ENCODE results near the gene TLCD1. TPM values are rescaled to one million over a fixed set of nuclear protein-coding genes. Genes with fewer than 3 reads are reported as not detected.
A peak's percentile ranks its signal among the peaks of the same experiment; 100 is the strongest.

Gene TLCD1
- polyA plus RNA-seq, 1 donor from 2014 or later = not detected

- peak overlapping the region; percentile 88 for H3K4me3 ChIP-seq (ENCODE audit: low read length)
- H3K4me2 ChIP-seq (ENCODE audit: low read length) = no peak overlapping the region
- TF ChIP-seq, protein P1, sequence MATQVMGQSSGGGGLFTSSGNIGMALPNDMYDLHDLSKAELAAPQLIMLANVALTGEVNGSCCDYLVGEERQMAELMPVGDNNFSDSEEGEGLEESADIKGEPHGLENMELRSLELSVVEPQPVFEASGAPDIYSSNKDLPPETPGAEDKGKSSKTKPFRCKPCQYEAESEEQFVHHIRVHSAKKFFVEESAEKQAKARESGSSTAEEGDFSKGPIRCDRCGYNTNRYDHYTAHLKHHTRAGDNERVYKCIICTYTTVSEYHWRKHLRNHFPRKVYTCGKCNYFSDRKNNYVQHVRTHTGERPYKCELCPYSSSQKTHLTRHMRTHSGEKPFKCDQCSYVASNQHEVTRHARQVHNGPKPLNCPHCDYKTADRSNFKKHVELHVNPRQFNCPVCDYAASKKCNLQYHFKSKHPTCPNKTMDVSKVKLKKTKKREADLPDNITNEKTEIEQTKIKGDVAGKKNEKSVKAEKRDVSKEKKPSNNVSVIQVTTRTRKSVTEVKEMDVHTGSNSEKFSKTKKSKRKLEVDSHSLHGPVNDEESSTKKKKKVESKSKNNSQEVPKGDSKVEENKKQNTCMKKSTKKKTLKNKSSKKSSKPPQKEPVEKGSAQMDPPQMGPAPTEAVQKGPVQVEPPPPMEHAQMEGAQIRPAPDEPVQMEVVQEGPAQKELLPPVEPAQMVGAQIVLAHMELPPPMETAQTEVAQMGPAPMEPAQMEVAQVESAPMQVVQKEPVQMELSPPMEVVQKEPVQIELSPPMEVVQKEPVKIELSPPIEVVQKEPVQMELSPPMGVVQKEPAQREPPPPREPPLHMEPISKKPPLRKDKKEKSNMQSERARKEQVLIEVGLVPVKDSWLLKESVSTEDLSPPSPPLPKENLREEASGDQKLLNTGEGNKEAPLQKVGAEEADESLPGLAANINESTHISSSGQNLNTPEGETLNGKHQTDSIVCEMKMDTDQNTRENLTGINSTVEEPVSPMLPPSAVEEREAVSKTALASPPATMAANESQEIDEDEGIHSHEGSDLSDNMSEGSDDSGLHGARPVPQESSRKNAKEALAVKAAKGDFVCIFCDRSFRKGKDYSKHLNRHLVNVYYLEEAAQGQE (IDR thresholded peaks at IDR 0.05; ENCODE audit: borderline replicate concordance) = no peak
- TF ChIP-seq EP300 (conservative IDR thresholded peaks at IDR 0.05; ENCODE audit: poor library complexity, severe bottlenecking) (no peak), SMC3 (conservative IDR thresholded peaks at IDR 0.05; ENCODE audit: poor library complexity) (no peak), POLR2AphosphoS5 (IDR thresholded peaks at IDR 0.05) (no peak), TAF1 (IDR thresholded peaks at IDR 0.05; ENCODE audit: low read depth) (no peak), MXI1 (conservative IDR thresholded peaks at IDR 0.05; ENCODE audit: poor library complexity, severe bottlenecking) (no peak), RAD21 (conservative IDR thresholded peaks at IDR 0.05) (no peak), EZH2 (IDR thresholded peaks at IDR 0.05; ENCODE audit: borderline replicate concordance, insufficient read depth, low read length, poor library complexity, severe bottlenecking) (no peak)
- no peaks in the 10 kb centered on the region for H3K36me3 ChIP-seq (ENCODE audit: insufficient read depth, low read length)
- H4K20me1 ChIP-seq (ENCODE audit: insufficient read depth) = no peaks in the 10 kb centered on the region
- H3F3A ChIP-seq (ENCODE audit: insufficient read depth, low read length, poor library complexity, severe bottlenecking) = peaks cover 3% of the 10 kb centered on the region
- peak overlapping the region; percentile 76 for H3K27ac ChIP-seq (ENCODE audit: low read length)
- peaks cover 13% of the 10 kb centered on the region for H3K27me3 ChIP-seq (ENCODE audit: insufficient read depth, low read depth, low read length)
- H3K9ac ChIP-seq (ENCODE audit: low read length) = peak overlapping the region; percentile 84
- no peaks in the 10 kb centered on the region for H3K9me2 ChIP-seq (ENCODE audit: insufficient read depth, low read length)
- peak overlapping the region; percentile 41 for H2AFZ ChIP-seq (ENCODE audit: low read depth, low read length)
- H3K9me3 ChIP-seq (ENCODE audit: low read length) = no peaks in the 10 kb centered on the region
- no peaks in the 10 kb centered on the region for H3K79me2 ChIP-seq (replicated peaks; ENCODE audit: insufficient read depth, low read length)
These were observed 13.9 kb downstream of the TLCD1 start for GRCh38 chr17:28712032-28712704.

DNA sequence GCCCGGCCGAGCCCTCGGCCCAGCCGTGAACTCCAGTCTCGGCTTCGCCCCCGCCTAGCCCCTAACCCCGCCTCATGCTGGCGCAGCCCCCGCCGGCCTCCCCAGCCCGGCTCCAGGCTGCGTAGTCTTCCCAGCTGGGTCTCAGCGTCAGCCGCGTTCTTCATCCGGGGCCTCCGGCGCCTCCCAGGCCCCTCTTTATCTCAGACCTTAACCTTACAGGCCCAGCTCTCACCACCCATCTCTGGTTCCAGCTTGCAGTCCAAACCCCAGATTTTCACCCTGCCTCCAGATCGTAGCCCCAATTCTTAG is 14.4 kb downstream of the TLCD1 start, which contains the start of gene PROCA1:
PROCA1 (minus strand) TSS at position 166 of the 309 bp plus-strand sequence. CDS start 228 bp downstream, outside the sequence.
- H3K9ac ChIP-seq (ENCODE audit: low read length) = peak within 1 kb of the TSS; percentile 84

More for the DNA sequence above, 14.4 kb downstream of the TLCD1 start, which contains the start of gene PROCA1:
- Histone ChIP-seq H3F3A (ENCODE audit: insufficient read depth, low read length, poor library complexity, severe bottlenecking) (peaks cover 3% of the 10 kb centered on the region), H4K20me1 (ENCODE audit: insufficient read depth) (no peaks in the 10 kb centered on the region), H3K9me3 (ENCODE audit: low read length) (no peaks in the 10 kb centered on the region), H3K79me2 (replicated peaks; ENCODE audit: insufficient read depth, low read length) (no peaks in the 10 kb centered on the region), H2AFZ (ENCODE audit: low read depth, low read length) (peak within 1 kb of the TSS; percentile 69), H3K27me3 (ENCODE audit: insufficient read depth, low read depth, low read length) (peaks cover 8% of the 10 kb centered on the region), H3K27ac (ENCODE audit: low read length) (peak within 1 kb of the TSS; percentile 76), H3K36me3 (ENCODE audit: insufficient read depth, low read length) (no peaks in the 10 kb centered on the region), H3K4me2 (ENCODE audit: low read length) (peak within 1 kb of the TSS; percentile 59), H3K9me2 (ENCODE audit: insufficient read depth, low read length) (no peaks in the 10 kb centered on the region), H3K4me3 (ENCODE audit: low read length) (peak within 1 kb of the TSS; percentile 88)
- TF ChIP-seq EP300 (conservative IDR thresholded peaks at IDR 0.05; ENCODE audit: poor library complexity, severe bottlenecking) (no peak), TAF1 (IDR thresholded peaks at IDR 0.05; ENCODE audit: low read depth) (no peak), RAD21 (conservative IDR thresholded peaks at IDR 0.05) (no peak), POLR2AphosphoS5 (IDR thresholded peaks at IDR 0.05) (no peak), MXI1 (conservative IDR thresholded peaks at IDR 0.05; ENCODE audit: poor library complexity, severe bottlenecking) (no peak), EZH2 (IDR thresholded peaks at IDR 0.05; ENCODE audit: borderline replicate concordance, insufficient read depth, low read length, poor library complexity, severe bottlenecking) (no peak), SMC3 (conservative IDR thresholded peaks at IDR 0.05; ENCODE audit: poor library complexity) (no peak)
- TF ChIP-seq, protein P2, sequence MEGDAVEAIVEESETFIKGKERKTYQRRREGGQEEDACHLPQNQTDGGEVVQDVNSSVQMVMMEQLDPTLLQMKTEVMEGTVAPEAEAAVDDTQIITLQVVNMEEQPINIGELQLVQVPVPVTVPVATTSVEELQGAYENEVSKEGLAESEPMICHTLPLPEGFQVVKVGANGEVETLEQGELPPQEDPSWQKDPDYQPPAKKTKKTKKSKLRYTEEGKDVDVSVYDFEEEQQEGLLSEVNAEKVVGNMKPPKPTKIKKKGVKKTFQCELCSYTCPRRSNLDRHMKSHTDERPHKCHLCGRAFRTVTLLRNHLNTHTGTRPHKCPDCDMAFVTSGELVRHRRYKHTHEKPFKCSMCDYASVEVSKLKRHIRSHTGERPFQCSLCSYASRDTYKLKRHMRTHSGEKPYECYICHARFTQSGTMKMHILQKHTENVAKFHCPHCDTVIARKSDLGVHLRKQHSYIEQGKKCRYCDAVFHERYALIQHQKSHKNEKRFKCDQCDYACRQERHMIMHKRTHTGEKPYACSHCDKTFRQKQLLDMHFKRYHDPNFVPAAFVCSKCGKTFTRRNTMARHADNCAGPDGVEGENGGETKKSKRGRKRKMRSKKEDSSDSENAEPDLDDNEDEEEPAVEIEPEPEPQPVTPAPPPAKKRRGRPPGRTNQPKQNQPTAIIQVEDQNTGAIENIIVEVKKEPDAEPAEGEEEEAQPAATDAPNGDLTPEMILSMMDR (IDR thresholded peaks at IDR 0.05; ENCODE audit: poor library complexity, severe bottlenecking) = no peak

All from neural cell (in vitro differentiated cells).